ENCODE results near the gene CYP4B1. TPM values are rescaled to one million over a fixed set of nuclear protein-coding genes. Genes with fewer than 3 reads are reported as not detected.

Gene CYP4B1
- total RNA-seq, 4 donors from 2014 or later, result 42.5 to 184 (median 77.6) TPM

GRCh38 chr1:46804027-46804889 is 5.4 kb downstream of the CYP4B1 start:
- Histone ChIP-seq H3K4me1 (peaks cover 0 to 33% (median 7%) of the 10 kb centered on the region in 3 donors), H3K9me3 (no peaks in the 10 kb centered on the region), H3K27me3 (peaks cover 5% of the 10 kb centered on the region), H3K27ac (peak overlapping the region in 3 of 4 donors; percentile 77 to 86 (median 85)), H3K36me3 (no peaks in the 10 kb centered on the region), H3K4me3 (peak overlapping the region in 1 of 2 donors; percentile 43)
- ATAC-seq, result no peak
- 60 to 71% methylated on average over 2 of the region's 2 CpGs for WGBS, 2 donors (ENCODE audit: low coverage in 1 of 2)
- TF ChIP-seq CTCF (IDR thresholded peaks at IDR 0.05) (no peak), POLR2AphosphoS5 (IDR thresholded peaks at IDR 0.05) (no peak), POLR2A (IDR thresholded peaks at IDR 0.05) (no peak), EP300 (IDR thresholded peaks at IDR 0.05) (no peak)

GRCh38 chr1:46804926-46805325 is 6.1 kb downstream of the CYP4B1 start:
- no peaks in the 10 kb centered on the region for H3K36me3 ChIP-seq
- H3K4me1 ChIP-seq, result peaks cover 0 to 33% (median 7%) of the 10 kb centered on the region in 3 donors
- peaks cover 0 to 2% (median 0%) of the 10 kb centered on the region in 3 donors for H3K9me3 ChIP-seq
- 50 to 83% methylated on average over 1 of the region's 1 CpG for WGBS, 2 donors (ENCODE audit: low coverage in 1 of 2)
- TF ChIP-seq POLR2A (IDR thresholded peaks at IDR 0.05), result no peak
- TF ChIP-seq EP300 (IDR thresholded peaks at IDR 0.05), result no peak
- peak overlapping the region in 1 of 2 donors; percentile 43 for H3K4me3 ChIP-seq
- H3K27ac ChIP-seq, result peak overlapping the region in 3 of 4 donors; percentile 77 to 86 (median 85)
- H3K27me3 ChIP-seq, result peaks cover 5% of the 10 kb centered on the region
- ATAC-seq, result no peak

DNA sequence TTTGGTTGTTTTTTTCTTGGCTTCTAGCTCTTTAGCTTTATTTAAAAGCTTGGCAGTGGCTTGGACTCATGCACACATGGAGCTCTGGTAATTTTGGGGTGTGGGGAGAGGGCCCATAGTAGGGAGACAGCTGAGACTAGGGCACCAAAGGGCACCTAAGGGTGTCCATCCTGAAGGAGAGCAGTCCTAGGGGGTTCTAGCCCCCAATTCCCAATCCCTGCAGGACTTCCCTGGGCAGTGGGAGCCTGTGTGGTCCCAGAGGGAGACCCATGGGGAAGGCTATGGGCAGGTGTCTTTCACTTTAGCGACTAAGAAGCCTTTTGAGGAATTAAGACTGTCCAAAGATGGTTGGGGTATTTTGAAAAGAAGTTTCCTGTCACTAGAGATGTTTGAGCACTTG is 6.9 kb downstream of the CYP4B1 start:
- TF ChIP-seq EP300 (IDR thresholded peaks at IDR 0.05), result no peak
- TF ChIP-seq POLR2A (IDR thresholded peaks at IDR 0.05), result no peak
- no peak for TF ChIP-seq CTCF (IDR thresholded peaks at IDR 0.05)
- TF ChIP-seq POLR2AphosphoS5 (IDR thresholded peaks at IDR 0.05), result no peak
- Histone ChIP-seq H3K27ac (peak overlapping the region; percentile 11 to 86 (median 81)), H3K9me3 (peaks cover 0 to 7% (median 0%) of the 10 kb centered on the region in 3 donors), H3K4me3 (peak overlapping the region in 1 of 2 donors; percentile 43), H3K36me3 (no peaks in the 10 kb centered on the region), H3K27me3 (peaks cover 5% of the 10 kb centered on the region), H3K4me1 (peaks cover 0 to 33% (median 7%) of the 10 kb centered on the region in 3 donors)
- ATAC-seq, result no peak
- 86% methylated on average over 1 of the region's 1 CpG; no CpG with 5 or more reads in 1 of the 2 donors for WGBS, 2 donors (ENCODE audit: low coverage in 1 of 2)

DNA sequence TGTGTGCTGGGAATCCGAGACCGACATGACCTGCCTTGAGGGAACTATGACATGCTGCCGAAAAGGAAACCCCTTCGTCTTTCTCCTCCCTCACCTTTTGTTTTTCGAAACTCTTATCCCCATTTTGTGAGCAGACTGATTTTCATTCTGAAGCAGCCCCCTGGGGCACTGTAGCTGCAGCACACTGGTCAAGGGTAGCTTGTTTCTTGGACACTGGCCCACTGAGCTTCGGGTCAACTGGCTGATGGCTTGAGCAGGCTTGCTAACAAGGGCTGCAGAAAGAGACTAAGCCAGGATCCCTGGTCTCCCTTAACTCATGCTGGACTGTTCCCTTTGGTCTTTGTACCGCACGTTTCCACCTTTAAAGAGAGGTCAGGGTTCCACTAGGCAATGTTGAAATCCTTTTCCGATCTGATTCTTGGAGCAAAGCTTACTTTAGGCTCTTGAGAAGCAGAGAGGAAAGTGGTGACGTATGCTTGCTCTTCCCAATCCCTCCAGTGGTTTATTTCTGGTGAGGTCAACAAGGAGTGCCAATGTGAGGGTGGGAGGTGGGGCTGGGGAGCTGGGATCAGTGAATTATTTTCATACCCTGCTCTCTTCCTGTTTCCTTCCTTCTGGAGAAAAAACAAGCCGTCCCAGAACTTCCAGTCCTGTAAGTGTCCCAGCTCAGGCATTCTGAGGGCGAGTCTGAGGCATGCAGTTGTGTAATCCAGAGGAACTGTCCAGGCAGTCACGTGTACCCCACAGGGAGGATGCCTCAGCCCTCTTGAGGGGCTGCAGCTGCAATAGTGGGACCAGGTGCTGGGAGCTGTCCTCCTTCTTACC is 7.6 kb downstream of the CYP4B1 start:
- peaks cover 0 to 33% (median 7%) of the 10 kb centered on the region in 3 donors for H3K4me1 ChIP-seq
- H3K27ac ChIP-seq, result peak overlapping the region; percentile 11 to 86 (median 81)
- TF ChIP-seq POLR2AphosphoS5 (IDR thresholded peaks at IDR 0.05) (peak; percentile 47), CTCF (IDR thresholded peaks at IDR 0.05) (no peak)
- 45 to 59% methylated on average over 6 to 8 of the region's 13 CpGs for WGBS, 2 donors (ENCODE audit: low coverage in 1 of 2)
- peak; percentile 93 for ATAC-seq
- no peaks in the 10 kb centered on the region for H3K36me3 ChIP-seq
- peaks cover 5% of the 10 kb centered on the region for H3K27me3 ChIP-seq
- peak overlapping the region in 1 of 2 donors; percentile 43 for H3K4me3 ChIP-seq
- peaks cover 0 to 7% (median 0%) of the 10 kb centered on the region in 3 donors for H3K9me3 ChIP-seq
